Measurements from ENCODE around the gene ALKBH8. TPM values are rescaled to one million over a fixed set of nuclear protein-coding genes. Genes with fewer than 3 reads are reported as not detected.
"Not testable (repeated sequence)": the region's sequence is repeated elsewhere in the genome, so short reads cannot be mapped to it uniquely, and the experiment has no call there.

ALKBH8 gene
- total and polyA plus RNA-seq, 2 of the 4 experiments (the other 2 are of a cell fraction), result 3.0 to 6.6 TPM

GRCh38 chr11:107579169-107579568 is 13.6 kb upstream of the ALKBH8 start:
- H2BK5ac ChIP-seq (ENCODE audit: low read depth, low read length, poor library complexity, severe bottlenecking); H3K4me2 ChIP-seq (ENCODE audit: low read depth, low read length); H2BK20ac ChIP-seq (ENCODE audit: low read depth, low read length); H3K27me3 ChIP-seq (ENCODE audit: control insufficient read depth, insufficient read depth, low read length); H3K27ac ChIP-seq (ENCODE audit: insufficient read depth, low read length); dilution Hi-C loops (cut with HindIII; ENCODE audit: low sequenced_read_pairs, unreplicated experiment); H4K8ac ChIP-seq (ENCODE audit: low read depth in 2 of 2, low read length in 2 of 2); H3K36me3 ChIP-seq (ENCODE audit: control insufficient read depth, insufficient read depth, low read length); H2AK5ac ChIP-seq (ENCODE audit: low read depth, low read length); ATAC-seq (ENCODE audit: low read depth); H3K56ac ChIP-seq (ENCODE audit: extremely low read depth, insufficient read depth, low read length); H2BK120ac ChIP-seq (ENCODE audit: low read depth, low read length); H4K5ac ChIP-seq (ENCODE audit: low read depth, low read length); H3K9ac ChIP-seq (ENCODE audit: low read depth, low read length); H3K4ac ChIP-seq (ENCODE audit: low read depth, low read length); H3K4me1 ChIP-seq (ENCODE audit: control insufficient read depth, insufficient read depth, low read length); intact Hi-C loops (cut with micrococcal nuclease); H3K79me1 ChIP-seq (ENCODE audit: low read depth in 1 of 2, low read length in 2 of 2); BruUV-seq (replicated peaks); H2AK9ac ChIP-seq (replicated peaks; ENCODE audit: low read depth, low read length, poor library complexity); H2AFZ ChIP-seq (replicated peaks; ENCODE audit: low read length, poor library complexity); H3K18ac ChIP-seq (ENCODE audit: low read depth, low read length); H4K91ac ChIP-seq (ENCODE audit: insufficient read depth, low read depth, low read length); POLR2A ChIA-PET (ENCODE audit: unreplicated experiment); H3K4me3 ChIP-seq (ENCODE audit: insufficient read depth, low read depth, low read length); H3K23ac ChIP-seq (ENCODE audit: low read depth, low read length); H2BK15ac ChIP-seq (ENCODE audit: low read depth, low read length); H3K9me1 ChIP-seq (ENCODE audit: insufficient read depth, low read length); DNase-seq; H3K9me3 ChIP-seq (ENCODE audit: control insufficient read depth, insufficient read depth, low read length); H4K20me1 ChIP-seq (ENCODE audit: insufficient read depth, low read length); H3K14ac ChIP-seq (replicated peaks; ENCODE audit: low read depth, low read length): not testable (repeated sequence)
- CTCF ChIA-PET, result interaction anchor here (0.6 kb wide), 2 partner anchors 22 to 101 kb away, joined by 3 to 4 read pairs; no protein-coding TSS in a partner anchor
- WGBS, 2 experiments (ENCODE audit: extremely low coverage in 2 of 2, insufficient read length in 1 of 2), result no CpG with 5 or more reads among the region's 2 CpGs
- in situ Hi-C loops (cut with MboI; ENCODE audit: low sequenced_read_pairs), result loop anchor here (10.0 to 25.0 kb wide), 2 partner anchors 196 to 1083 kb away; partner anchors contain the start of gene DDX10
